Uterus (tissue), 4 donors: Measurements from ENCODE around the gene PCDH7. TPM values are rescaled to one million over a fixed set of nuclear protein-coding genes. Genes with fewer than 3 reads are reported as not detected.

Experiments
- DNase-seq, 2 donors: peaks; one replicate each; pipeline ENCODE4 v3.0.0-alpha.2; 2019 to 2020
- H3K27ac ChIP-seq, 2 donors: fragments of 200-600 bp; sonication (generic); 1 replicate in 1 of 2; 2 replicates in 1 of 2; pipeline ENCODE4 v1.5.1; 2016 to 2018
- H3K27me3 ChIP-seq, 2 donors: fragments of 200-600 bp; sonication (generic); one replicate each; pipeline ENCODE4 v1.5.1; 2018 to 2019; ENCODE audit warnings: control low read depth in 1 of 2
- H3K36me3 ChIP-seq, 2 donors: fragments of 200-600 bp; sonication (generic); one replicate each; pipeline ENCODE4 v1.5.1; 2019; ENCODE audit warnings: control low read depth in 1 of 2
- H3K4me1 ChIP-seq, 2 donors: fragments of 200-600 bp; sonication (generic); one replicate each; pipeline ENCODE4 v1.5.1; 2018 to 2019; ENCODE audit warnings: control low read depth in 1 of 2
- H3K4me3 ChIP-seq, 2 donors: fragments of 200-600 bp; sonication (generic); 1 replicate in 1 of 2; 2 replicates in 1 of 2; pipeline ENCODE4 v1.5.1; 2018 to 2019; ENCODE audit warnings: mild to moderate bottlenecking in 1 of 2
- H3K9me3 ChIP-seq, 2 donors: fragments of 200-600 bp; sonication (generic); one replicate each; pipeline ENCODE4 v1.5.1; 2019; ENCODE audit warnings: control low read depth in 1 of 2
- POLR2A ChIP-seq, 2 donors: fragments of 450-650 bp; IDR thresholded peaks; one replicate each; pipeline ENCODE4 v1.6.1; 2016; ENCODE audit warnings: antibody characterized with exemption in 2 of 2, mild to moderate bottlenecking in 1 of 2, moderate library complexity in 1 of 2
- intact Hi-C: fragments of 100-400 bp; cut with DNase I; formaldehyde crosslinking; loops from one replicate; pipeline ENCODE4 v1.15.1; 2023; ENCODE audit warnings: low total_unique reads
- total RNA-seq, 4 donors: library from RNA; depleted of rRNA in 3 of 4; stranded (reverse); fragments of >200 nt in 3 of 4; gene quantifications; one replicate each; pipeline versions ENCODE4 v1.1.0 to v1.2.4, GENCODE V29; 2014 to 2023
- TF ChIP-seq, protein P1 (sequence below), 4 experiments: fragments of 200-600 bp in 2 of 4; fragments of 450-650 bp in 2 of 4; sonication (generic) in 2 of 4; IDR thresholded peaks; one replicate each; pipeline ENCODE4 v1.5.1; 2016 to 2019; ENCODE audit warnings: antibody characterized with exemption in 4 of 4, mild to moderate bottlenecking in 2 of 4, moderate library complexity in 1 of 4
- donor health status: DM: yes; HTN: yes; CAD: no.

PCDH7 gene
- total RNA-seq, 4 donors from 2014 or later: 38.2 to 135 (median 62.6) TPM

DNA sequence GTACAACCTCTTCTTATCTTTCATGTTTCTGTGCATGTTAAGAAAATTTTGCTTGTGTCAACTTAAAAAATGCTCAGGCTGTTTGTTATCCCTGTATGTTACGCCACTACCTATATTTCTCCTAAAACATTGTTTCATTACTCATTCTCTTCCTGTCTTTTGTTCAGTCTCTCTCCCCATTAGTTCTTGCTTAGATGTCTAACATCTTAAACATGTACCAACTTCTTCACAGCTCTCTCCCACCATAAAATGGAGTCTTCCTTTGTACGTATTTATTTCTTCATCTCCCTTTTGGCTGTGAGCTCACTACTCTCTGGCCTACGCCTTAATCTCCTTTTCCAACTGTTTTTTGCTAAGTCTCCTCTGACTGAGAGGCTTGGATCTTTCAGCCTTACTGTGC is 36.4 kb downstream of the PCDH7 start:
- no peak for DNase-seq
- Histone ChIP-seq H3K27ac (no peak overlapping the region), H3K4me1 (no peaks in the 10 kb centered on the region)

DNA sequence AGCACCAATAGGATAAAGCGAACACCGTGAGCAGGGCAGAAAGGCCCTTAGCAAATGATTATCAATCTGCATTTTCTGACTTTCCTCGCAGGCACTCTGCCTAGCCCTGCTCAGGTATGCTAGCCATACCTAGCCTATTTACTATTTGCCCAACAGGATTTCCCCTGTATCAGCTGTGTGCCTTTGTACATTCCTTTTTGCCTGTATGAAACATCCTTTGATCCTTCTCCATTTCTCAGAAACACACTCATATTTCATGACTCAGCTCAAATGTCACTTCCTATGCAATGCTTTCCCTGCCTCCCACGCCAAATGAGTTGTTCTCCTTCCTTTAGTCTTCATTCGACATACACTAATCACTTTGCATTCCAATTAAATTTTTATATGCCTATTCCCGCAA is 37.2 kb downstream of the PCDH7 start:
- Histone ChIP-seq H3K4me1 (no peaks in the 10 kb centered on the region), H3K27me3 (no peaks in the 10 kb centered on the region), H3K9me3 (no peaks in the 10 kb centered on the region), H3K36me3 (no peaks in the 10 kb centered on the region), H3K4me3 (no peak overlapping the region), H3K27ac (no peak overlapping the region)
- no peak for DNase-seq
- no peak for TF ChIP-seq POLR2A (IDR thresholded peaks at IDR 0.05)
- TF ChIP-seq, protein P1, sequence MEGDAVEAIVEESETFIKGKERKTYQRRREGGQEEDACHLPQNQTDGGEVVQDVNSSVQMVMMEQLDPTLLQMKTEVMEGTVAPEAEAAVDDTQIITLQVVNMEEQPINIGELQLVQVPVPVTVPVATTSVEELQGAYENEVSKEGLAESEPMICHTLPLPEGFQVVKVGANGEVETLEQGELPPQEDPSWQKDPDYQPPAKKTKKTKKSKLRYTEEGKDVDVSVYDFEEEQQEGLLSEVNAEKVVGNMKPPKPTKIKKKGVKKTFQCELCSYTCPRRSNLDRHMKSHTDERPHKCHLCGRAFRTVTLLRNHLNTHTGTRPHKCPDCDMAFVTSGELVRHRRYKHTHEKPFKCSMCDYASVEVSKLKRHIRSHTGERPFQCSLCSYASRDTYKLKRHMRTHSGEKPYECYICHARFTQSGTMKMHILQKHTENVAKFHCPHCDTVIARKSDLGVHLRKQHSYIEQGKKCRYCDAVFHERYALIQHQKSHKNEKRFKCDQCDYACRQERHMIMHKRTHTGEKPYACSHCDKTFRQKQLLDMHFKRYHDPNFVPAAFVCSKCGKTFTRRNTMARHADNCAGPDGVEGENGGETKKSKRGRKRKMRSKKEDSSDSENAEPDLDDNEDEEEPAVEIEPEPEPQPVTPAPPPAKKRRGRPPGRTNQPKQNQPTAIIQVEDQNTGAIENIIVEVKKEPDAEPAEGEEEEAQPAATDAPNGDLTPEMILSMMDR (IDR thresholded peaks at IDR 0.05): no peak
- intact Hi-C loops: no loop called here

More for the DNA sequence above, 36.4 kb downstream of the PCDH7 start:
- H3K4me3 ChIP-seq: no peak overlapping the region
- H3K36me3 ChIP-seq: no peaks in the 10 kb centered on the region
- intact Hi-C loops: no loop called here
- TF ChIP-seq, protein P1 (IDR thresholded peaks at IDR 0.05): no peak
- no peak for TF ChIP-seq POLR2A (IDR thresholded peaks at IDR 0.05)
- H3K9me3 ChIP-seq: no peaks in the 10 kb centered on the region
- no peaks in the 10 kb centered on the region for H3K27me3 ChIP-seq

DNA sequence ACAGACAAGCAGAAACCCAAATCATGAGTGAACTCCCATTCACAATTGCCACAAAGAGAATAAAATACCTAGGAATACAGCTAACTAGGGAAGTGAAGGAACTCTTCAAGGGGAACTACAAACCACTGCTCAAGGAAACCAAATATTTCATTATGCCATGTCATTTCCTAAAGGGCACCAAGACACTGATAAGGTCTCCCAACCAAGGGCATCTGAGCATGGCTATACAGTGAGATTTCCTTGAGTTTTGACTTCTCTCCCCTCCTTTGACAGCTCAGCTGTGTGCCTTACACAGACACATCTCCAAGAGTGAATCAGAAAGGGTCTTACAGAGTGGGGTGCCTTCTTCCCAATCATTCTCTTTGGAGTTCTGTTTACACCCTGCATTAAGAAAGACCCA is 40.4 kb downstream of the PCDH7 start:
- intact Hi-C loops: no loop called here

DNA sequence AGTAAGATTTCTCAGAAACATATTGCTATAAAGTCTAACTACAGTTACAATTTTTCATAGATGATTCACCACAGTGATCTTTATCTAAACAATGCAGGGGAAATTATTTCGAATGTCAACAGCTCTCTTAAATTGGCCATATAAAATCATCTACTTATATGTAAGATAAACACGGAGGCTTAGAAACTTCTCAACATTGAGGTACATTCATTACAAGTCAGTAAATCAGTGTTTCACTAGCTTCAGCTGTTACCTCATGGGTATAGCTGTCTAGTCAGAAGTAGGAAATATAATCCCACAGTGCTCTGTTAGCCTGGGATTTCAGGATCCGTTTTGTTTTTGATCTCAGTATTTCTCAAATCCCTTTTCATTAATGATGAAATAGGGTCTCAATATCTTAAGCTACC is 43.2 kb downstream of the PCDH7 start:
- Histone ChIP-seq H3K9me3 (no peaks in the 10 kb centered on the region), H3K4me1 (no peaks in the 10 kb centered on the region), H3K4me3 (no peak overlapping the region), H3K27ac (no peak overlapping the region), H3K27me3 (no peaks in the 10 kb centered on the region), H3K36me3 (no peaks in the 10 kb centered on the region)
- intact Hi-C loops: no loop called here
- TF ChIP-seq POLR2A (IDR thresholded peaks at IDR 0.05): no peak
- TF ChIP-seq, protein P1 (IDR thresholded peaks at IDR 0.05): no peak
- DNase-seq: no peak

More for the DNA sequence above, 40.4 kb downstream of the PCDH7 start:
- no peak overlapping the region for H3K27ac ChIP-seq
- no peak overlapping the region for H3K4me3 ChIP-seq
- H3K36me3 ChIP-seq: no peaks in the 10 kb centered on the region
- no peaks in the 10 kb centered on the region for H3K27me3 ChIP-seq
- no peaks in the 10 kb centered on the region for H3K9me3 ChIP-seq
- no peak for TF ChIP-seq POLR2A (IDR thresholded peaks at IDR 0.05)
- TF ChIP-seq, protein P1 (IDR thresholded peaks at IDR 0.05): no peak
- no peak for DNase-seq
- H3K4me1 ChIP-seq: no peaks in the 10 kb centered on the region

DNA sequence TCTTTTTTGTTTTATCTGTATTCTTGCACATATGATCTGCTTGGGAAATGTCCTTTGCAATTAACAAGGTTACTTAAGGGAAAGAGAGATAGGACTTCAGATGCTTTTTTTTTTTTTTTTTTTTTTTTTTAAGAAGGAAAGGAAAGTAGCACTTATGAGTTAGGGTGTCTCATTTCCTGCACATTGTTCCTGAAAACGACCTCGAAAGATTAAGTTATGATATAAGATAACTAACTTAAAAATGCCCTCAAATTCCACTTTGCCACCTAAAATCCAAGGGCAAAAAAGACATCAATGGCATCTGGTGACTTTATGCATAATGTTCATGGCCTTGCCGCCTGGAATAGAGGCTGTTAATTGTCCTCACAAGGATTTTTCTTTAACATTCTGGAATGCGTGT is 44.9 kb downstream of the PCDH7 start:
- intact Hi-C loops: no loop called here
- no peaks in the 10 kb centered on the region for H3K36me3 ChIP-seq
- no peak overlapping the region for H3K4me3 ChIP-seq
- H3K27ac ChIP-seq: no peak overlapping the region
- no peaks in the 10 kb centered on the region for H3K4me1 ChIP-seq
- no peaks in the 10 kb centered on the region for H3K9me3 ChIP-seq
- DNase-seq: no peak
- TF ChIP-seq, protein P1 (IDR thresholded peaks at IDR 0.05): no peak
- no peak for TF ChIP-seq POLR2A (IDR thresholded peaks at IDR 0.05)
- no peaks in the 10 kb centered on the region for H3K27me3 ChIP-seq
